HG02870 (cell line): ENCODE data around the gene TMEM18.
A peak's percentile ranks its signal among the peaks of the same experiment; 100 is the strongest.
"Not testable (repeated sequence)": the region's sequence is repeated elsewhere in the genome, so short reads cannot be mapped to it uniquely, and the experiment has no call there.

Experiments
- ATAC-seq: cut with Tn5 transposase; IDR thresholded peaks from one replicate; pipeline ENCODE4 v1.9.1; 2021; ENCODE audit warnings: mild to moderate bottlenecking, moderate library complexity; ENCODE audit not compliant: unreplicated experiment

The TMEM18 gene

DNA sequence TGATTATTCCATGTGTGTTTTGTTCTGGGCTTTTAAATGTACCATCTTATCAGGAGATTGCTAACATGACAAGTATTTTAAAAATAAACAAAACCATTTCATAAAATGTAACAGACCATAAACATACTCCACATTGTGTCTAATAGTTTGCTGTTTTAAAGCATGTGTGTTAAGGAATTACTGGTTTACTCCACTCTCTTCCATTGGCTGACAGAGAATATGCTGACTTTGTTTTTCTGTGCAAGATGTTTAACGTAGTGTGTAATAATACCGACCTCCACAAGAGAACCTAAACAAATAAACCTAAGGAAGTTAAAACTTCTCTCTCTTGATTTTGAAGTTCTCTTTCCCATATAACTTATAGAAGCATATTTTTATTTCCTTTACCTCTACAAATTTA is 17.0 kb upstream of the TMEM18 start:
- ATAC-seq, result no peak

DNA sequence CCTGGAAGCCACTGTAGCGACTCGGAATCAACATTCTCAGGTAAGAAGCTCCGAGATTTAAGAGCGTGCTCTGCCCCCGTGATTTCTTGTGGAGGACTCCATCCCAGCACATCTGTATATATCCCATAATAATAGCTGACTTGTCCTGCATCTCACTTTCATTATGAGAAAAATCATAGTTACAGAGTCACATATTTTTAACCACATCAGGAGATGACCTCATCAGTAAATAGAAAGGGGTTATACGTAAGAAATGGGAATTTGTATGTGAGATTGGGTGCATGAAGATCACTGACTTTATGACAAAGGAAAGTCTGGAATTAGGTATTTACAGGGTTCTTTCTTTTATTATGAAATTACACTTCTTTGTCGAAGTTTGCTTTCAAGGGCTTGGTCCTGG is 16.4 kb upstream of the TMEM18 start:
- ATAC-seq, result no peak

GRCh38 chr2:692767-693166 is 15.6 kb upstream of the TMEM18 start:
- no peak for ATAC-seq

DNA sequence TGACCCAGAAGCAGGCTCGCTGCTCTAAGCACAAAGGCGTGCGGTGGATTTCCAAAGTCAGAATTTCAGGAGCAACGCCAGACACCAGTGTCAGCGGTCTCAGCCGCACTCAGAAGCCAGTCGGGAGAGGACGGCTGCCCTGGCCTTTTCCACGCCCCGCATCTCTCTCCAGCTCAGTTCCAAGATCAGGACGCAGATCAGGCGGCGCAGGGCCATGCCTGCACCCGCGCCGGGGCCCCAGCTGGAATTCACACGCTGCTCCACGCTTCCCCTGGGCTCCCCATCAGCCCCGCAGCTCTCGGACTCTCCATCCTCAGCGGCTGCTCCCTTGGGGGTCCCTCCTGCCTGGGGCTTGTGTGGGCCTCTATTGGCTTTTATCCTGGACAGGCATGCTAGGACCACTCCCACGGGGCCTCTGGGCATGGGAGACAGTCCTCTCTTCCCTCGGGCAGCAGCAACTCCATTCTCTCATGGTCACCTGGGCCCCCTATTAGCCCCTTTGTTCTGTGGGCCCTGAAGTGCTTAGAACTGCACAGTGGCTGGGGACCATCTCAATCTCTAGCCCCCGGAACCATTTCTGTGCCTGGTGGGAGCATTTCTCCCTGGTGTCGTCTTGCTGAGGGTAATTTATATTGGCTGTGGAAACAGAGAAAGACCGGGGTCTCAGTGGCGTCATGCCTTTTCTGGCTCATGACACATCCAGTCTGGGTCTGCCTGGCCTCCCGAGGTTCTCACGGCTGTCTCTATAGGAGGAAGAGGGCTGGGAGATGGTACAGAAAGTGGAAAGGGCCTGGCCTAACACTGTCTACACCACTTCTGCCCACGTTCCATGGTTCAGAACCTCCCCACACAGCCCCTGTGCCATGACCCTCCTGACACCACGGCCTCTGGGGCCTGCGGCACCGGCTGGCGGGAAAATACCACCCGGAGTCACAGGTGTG is 14.9 kb upstream of the TMEM18 start:
- no peak for ATAC-seq

GRCh38 chr2:690799-691198 is 13.6 kb upstream of the TMEM18 start:
- ATAC-seq, result no peak

- no peak for ATAC-seq
Observed at GRCh38 chr2:689877-690510, 12.8 kb upstream of the TMEM18 start.

GRCh38 chr2:689237-689636 is 12.0 kb upstream of the TMEM18 start:
- no peak for ATAC-seq

- no peak for ATAC-seq
Observed at GRCh38 chr2:688504-689076, 11.4 kb upstream of the TMEM18 start.

- no peak for ATAC-seq
Observed at GRCh38 chr2:685421-685820, 8.2 kb upstream of the TMEM18 start.

- ATAC-seq, result not testable (repeated sequence)
Observed at GRCh38 chr2:684913-685312, 7.7 kb upstream of the TMEM18 start.

- no peak for ATAC-seq
Observed at GRCh38 chr2:682226-682625, 5.0 kb upstream of the TMEM18 start.

- no peak for ATAC-seq
Observed at GRCh38 chr2:681312-681711, 4.1 kb upstream of the TMEM18 start.

- ATAC-seq, result no peak
Observed at GRCh38 chr2:680496-680895, 3.3 kb upstream of the TMEM18 start.

- no peak for ATAC-seq
Observed at GRCh38 chr2:678964-679363, 1.8 kb upstream of the TMEM18 start.

GRCh38 chr2:677959-678550 is 849 bp upstream of the TMEM18 start:
- no peak for ATAC-seq

- peak; percentile 83 for ATAC-seq
Observed at GRCh38 chr2:676647-677055, 555 bp downstream of the TMEM18 start.

DNA sequence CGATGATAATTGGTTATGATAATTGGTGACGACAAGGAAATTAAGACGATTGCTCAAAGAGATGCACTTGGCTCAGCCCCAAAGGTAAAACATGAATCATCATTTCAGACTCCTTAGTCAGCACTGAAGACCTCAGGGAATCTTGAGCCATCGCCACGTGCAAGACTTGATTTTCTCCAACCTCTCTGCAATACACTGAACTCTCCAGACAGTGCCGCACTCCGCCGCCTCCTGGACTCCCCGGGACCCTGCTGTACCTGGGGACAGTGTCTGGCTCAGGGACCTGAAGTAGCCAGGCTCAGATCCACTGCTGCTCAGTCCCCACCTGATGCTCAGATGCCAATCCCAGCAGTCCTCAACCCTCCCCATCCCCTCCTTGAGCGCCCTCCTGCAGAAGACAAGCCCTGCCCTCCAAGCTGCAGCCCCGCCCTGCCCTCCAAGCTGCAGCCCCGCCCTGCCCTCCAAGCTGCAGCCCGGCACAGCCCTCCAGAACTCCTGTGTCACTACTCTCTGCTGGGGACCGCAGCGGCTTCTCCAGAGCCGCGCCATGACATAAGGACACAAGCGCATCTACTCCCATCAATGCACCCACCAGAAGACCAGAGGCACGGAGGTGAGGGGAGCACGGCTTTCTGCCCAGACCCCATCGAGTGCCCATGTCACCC is 1.1 kb downstream of the TMEM18 start:
- peak; percentile 22 for ATAC-seq

- ATAC-seq, result no peak
Observed at GRCh38 chr2:675460-675859, 1.7 kb downstream of the TMEM18 start.

DNA sequence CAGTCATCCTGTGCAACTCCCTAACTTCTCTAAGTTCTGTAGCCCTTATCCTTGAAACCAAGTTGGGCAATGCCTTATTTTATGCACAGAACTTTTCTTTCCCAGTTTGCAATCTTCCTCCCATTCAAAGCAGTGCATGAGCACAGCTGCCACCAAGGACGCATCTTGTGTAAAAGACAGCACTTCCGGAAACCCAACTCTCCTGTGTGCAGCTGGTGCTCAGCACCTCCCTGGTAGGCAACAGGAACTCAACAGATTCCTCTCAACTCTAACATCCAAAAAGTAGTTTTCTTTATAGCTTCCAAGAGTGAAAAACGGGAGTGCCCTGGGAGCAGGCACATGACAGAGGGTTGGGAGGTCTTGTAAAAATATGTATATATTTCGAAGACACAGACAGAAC is 2.2 kb downstream of the TMEM18 start:
- ATAC-seq, result no peak

DNA sequence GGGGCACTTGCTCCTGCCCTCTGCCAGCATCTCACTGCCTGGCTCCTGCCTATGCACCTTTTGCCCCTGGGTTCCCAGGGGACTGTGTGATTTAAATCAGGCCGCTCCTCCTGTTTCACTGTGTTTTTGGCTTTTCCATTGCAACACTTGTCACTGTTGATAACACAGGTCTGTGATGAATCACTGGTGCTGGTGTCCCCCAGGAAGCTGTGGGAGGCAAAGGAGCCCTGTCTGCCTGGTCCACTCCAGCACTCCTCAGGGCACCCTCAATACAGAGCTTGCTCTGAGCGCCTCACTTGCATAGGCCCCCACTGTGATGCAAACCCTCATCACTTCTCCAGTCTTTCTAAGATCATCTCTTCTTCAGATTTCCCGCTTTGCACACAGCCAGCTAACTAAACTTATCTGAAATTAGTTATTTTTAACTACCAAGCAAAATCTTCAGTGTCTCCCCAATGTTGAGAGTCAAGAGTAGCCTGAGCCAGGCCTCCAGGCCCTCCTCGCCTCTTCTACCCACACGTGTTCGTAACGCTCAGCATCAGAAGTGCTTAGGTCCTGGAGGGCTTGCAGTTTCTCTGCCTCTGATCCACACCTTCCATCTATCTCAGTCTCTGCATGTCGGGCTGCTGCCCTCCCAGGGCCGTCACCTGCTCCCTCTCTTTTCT is 2.8 kb downstream of the TMEM18 start:
- ATAC-seq, result no peak
